HEK293 (cell line): ENCODE data around the gene NOD2.
A peak's percentile ranks its signal among the peaks of the same experiment; 100 is the strongest.

Experiments
- CTCF ChIA-PET: fragments of 350-600 bp; formaldehyde crosslinking; extraction: SDS; loops from one replicate; lab custom pipeline; 2021; ENCODE audit warnings: antibody characterized with exemption; lab: Yijun Ruan, JAX
- POLR2A ChIA-PET: fragments of 300-600 bp; formaldehyde crosslinking; extraction: SDS; loops from one replicate; lab custom pipeline; 2020; ENCODE audit warnings: antibody characterized with exemption, inconsistent platforms; lab: Yijun Ruan, JAX
- H3K27ac ChIP-seq: fragments of 200-500 bp; sonication (Bioruptor generic); 2 replicates; pipeline ENCODE4 v1.5.1; 2014; ENCODE audit warnings: low read depth, low read length, control low read depth, inconsistent platforms; ENCODE audit errors: extremely low read depth
- H3K36me3 ChIP-seq, 2 experiments: fragments of 200-500 bp in 1 of 2; sonication (Bioruptor generic) in 1 of 2; 1 replicate in 1 of 2; 2 replicates in 1 of 2; pipeline ENCODE4 v1.5.1; 2014 to 2017; ENCODE audit warnings: inconsistent platforms in 2 of 2, low read length in 2 of 2; ENCODE audit not compliant: control insufficient read depth in 2 of 2, insufficient read depth in 1 of 2
- H3K4me1 ChIP-seq: fragments of 200-500 bp; sonication (Bioruptor generic); 2 replicates; pipeline ENCODE4 v1.5.1; 2014; ENCODE audit warnings: mild to moderate bottlenecking, low read length, inconsistent platforms; ENCODE audit not compliant: control insufficient read depth, insufficient read depth
- H3K4me3 ChIP-seq: 2 replicates; pipeline ENCODE4 v1.5.1; 2011; ENCODE audit warnings: low read depth, mild to moderate bottlenecking, control low read depth, low read length, moderate library complexity
- H3K9me3 ChIP-seq: fragments of 200-500 bp; sonication (Bioruptor generic); 2 replicates; pipeline ENCODE4 v1.5.1; 2014; ENCODE audit warnings: low read depth, low read length, inconsistent platforms; ENCODE audit not compliant: control insufficient read depth, insufficient read depth
- AEBP2 ChIP-seq: fragments of 450-650 bp; formaldehyde crosslinking; IDR thresholded peaks from 2 replicates; pipeline ENCODE4 v1.5.1; 2016; ENCODE audit warnings: missing biosample characterization, missing genetic modification characterization, borderline replicate concordance
- EGR2 ChIP-seq: fragments of 450-650 bp; formaldehyde crosslinking; IDR thresholded peaks from 2 replicates; pipeline ENCODE4 v1.5.1; 2016; ENCODE audit warnings: low read depth, missing biosample characterization, missing genetic modification characterization
- KLF8 ChIP-seq: fragments of 450-650 bp; formaldehyde crosslinking; IDR thresholded peaks from 2 replicates; pipeline ENCODE4 v1.5.1; 2016; ENCODE audit warnings: missing biosample characterization, missing genetic modification characterization
- PRDM4 ChIP-seq: fragments of 450-650 bp; formaldehyde crosslinking; IDR thresholded peaks from 2 replicates; pipeline ENCODE4 v1.5.1; 2017; ENCODE audit warnings: missing biosample characterization, missing genetic modification characterization
- PRDM6 ChIP-seq: fragments of 450-650 bp; formaldehyde crosslinking; IDR thresholded peaks from 2 replicates; pipeline ENCODE4 v1.5.1; 2017; ENCODE audit warnings: missing biosample characterization, missing genetic modification characterization
- REPIN1 ChIP-seq: fragments of 450-650 bp; formaldehyde crosslinking; IDR thresholded peaks from 2 replicates; pipeline ENCODE4 v1.5.1; 2017; ENCODE audit warnings: missing biosample characterization, missing genetic modification characterization, low read depth
- SETDB1 ChIP-seq: IDR thresholded peaks from one replicate; pipeline ENCODE4 v1.6.1; 2017; ENCODE audit warnings: mild to moderate bottlenecking, low read length, moderate library complexity, mixed read lengths; ENCODE audit not compliant: insufficient read length
- TCF7L2 ChIP-seq: IDR thresholded peaks from 2 replicates; pipeline ENCODE4 v1.6.1; 2011; ENCODE audit warnings: low read depth, mild to moderate bottlenecking, inconsistent platforms, low read length, moderate library complexity, borderline replicate concordance
- TRIM28 ChIP-seq: IDR thresholded peaks from 2 replicates; pipeline ENCODE4 v1.6.1; 2011; ENCODE audit warnings: low read length, control low read depth, borderline replicate concordance
- ZBTB6 ChIP-seq: fragments of 450-650 bp; formaldehyde crosslinking; IDR thresholded peaks from 2 replicates; pipeline ENCODE4 v1.5.1; 2017; ENCODE audit warnings: missing biosample characterization, missing genetic modification characterization
- ZFP37 ChIP-seq: fragments of 450-650 bp; formaldehyde crosslinking; IDR thresholded peaks from 2 replicates; pipeline ENCODE4 v1.5.1; 2016; ENCODE audit warnings: missing biosample characterization, missing genetic modification characterization
- ZNF10 ChIP-seq: fragments of 450-650 bp; formaldehyde crosslinking; IDR thresholded peaks from 2 replicates; pipeline ENCODE4 v1.5.1; 2017; ENCODE audit warnings: missing biosample characterization, missing genetic modification characterization
- ZNF2 ChIP-seq: fragments of 450-650 bp; formaldehyde crosslinking; IDR thresholded peaks from 2 replicates; pipeline ENCODE4 v1.5.1; 2016; ENCODE audit warnings: missing biosample characterization, missing genetic modification characterization
- ZNF211 ChIP-seq: fragments of 450-650 bp; formaldehyde crosslinking; IDR thresholded peaks from 2 replicates; pipeline ENCODE4 v1.5.1; 2016; ENCODE audit warnings: low read depth, missing biosample characterization, missing genetic modification characterization
- ZNF311 ChIP-seq: fragments of 450-650 bp; formaldehyde crosslinking; IDR thresholded peaks from 2 replicates; pipeline ENCODE4 v1.5.1; 2017; ENCODE audit warnings: missing biosample characterization, missing genetic modification characterization, borderline replicate concordance
- ZNF335 ChIP-seq: fragments of 450-650 bp; formaldehyde crosslinking; conservative IDR thresholded peaks from 2 replicates; pipeline ENCODE4 v1.5.1; 2016; ENCODE audit warnings: missing biosample characterization, missing genetic modification characterization
- ZNF404 ChIP-seq: fragments of 450-650 bp; formaldehyde crosslinking; IDR thresholded peaks from 2 replicates; pipeline ENCODE4 v1.5.1; 2017; ENCODE audit warnings: missing biosample characterization, missing genetic modification characterization
- ZNF426 ChIP-seq: fragments of 450-650 bp; formaldehyde crosslinking; IDR thresholded peaks from 2 replicates; pipeline ENCODE4 v1.5.1; 2017; ENCODE audit warnings: missing biosample characterization, missing genetic modification characterization, mild to moderate bottlenecking, inconsistent platforms, moderate library complexity
- ZNF514 ChIP-seq: fragments of 450-650 bp; formaldehyde crosslinking; IDR thresholded peaks from 2 replicates; pipeline ENCODE4 v1.5.1; 2016; ENCODE audit warnings: missing biosample characterization, missing genetic modification characterization
- ZNF654 ChIP-seq: fragments of 450-650 bp; formaldehyde crosslinking; IDR thresholded peaks from 2 replicates; pipeline ENCODE4 v1.5.1; 2016; ENCODE audit warnings: low read depth, missing biosample characterization, missing genetic modification characterization
- ZNF777 ChIP-seq: fragments of 450-650 bp; formaldehyde crosslinking; IDR thresholded peaks from 2 replicates; pipeline ENCODE4 v1.5.1; 2017; ENCODE audit warnings: missing biosample characterization, missing genetic modification characterization, borderline replicate concordance
- ZSCAN18 ChIP-seq: fragments of 450-650 bp; formaldehyde crosslinking; IDR thresholded peaks from 2 replicates; pipeline ENCODE4 v1.5.1; 2016; ENCODE audit warnings: missing biosample characterization, missing genetic modification characterization

The NOD2 gene

GRCh38 chr16:50669741-50670140 lies 23.7 kb upstream of the NOD2 start (continued):
- TF ChIP-seq ZSCAN18 (tag by site-specific recombination) (no peak), ZNF426 (tag by site-specific recombination) (no peak)

GRCh38 chr16:50670476-50670875 lies 22.9 kb upstream of the NOD2 start:
- CTCF ChIA-PET: interaction anchor here (1.0 to 10.3 kb wide), 5 partner anchors 9 to 247 kb away, joined by 3 to 145 read pairs (median 4); no protein-coding TSS in a partner anchor
- Histone ChIP-seq H3K9me3 (no peaks in the 10 kb centered on the region), H3K36me3 (no peaks in the 10 kb centered on the region), H3K4me1 (no peaks in the 10 kb centered on the region), H3K27ac (no peak overlapping the region)
- TF ChIP-seq TCF7L2 (no peak), KLF8 (tag by site-specific recombination) (no peak), ZNF777 (no peak), ZNF311 (tag by site-specific recombination) (no peak), REPIN1 (tag by site-specific recombination) (no peak), ZBTB6 (tag by site-specific recombination) (no peak), ZNF335 (tag by site-specific recombination) (no peak), ZNF404 (tag by site-specific recombination) (no peak), ZNF211 (no peak), ZFP37 (tag by site-specific recombination) (no peak), PRDM6 (tag by site-specific recombination) (no peak), ZNF426 (tag by site-specific recombination) (no peak), EGR2 (tag by site-specific recombination) (no peak), ZNF514 (tag by site-specific recombination) (no peak), ZNF10 (tag by site-specific recombination) (no peak)
- TF ChIP-seq, all 188 proteins: peak for 0
- POLR2A ChIA-PET: no interaction called here
- no peak overlapping the region for H3K4me3 ChIP-seq

- no peak overlapping the region for H3K27ac ChIP-seq
- H3K36me3 ChIP-seq: no peaks in the 10 kb centered on the region
- no peaks in the 10 kb centered on the region for H3K9me3 ChIP-seq
- no peak overlapping the region for H3K4me3 ChIP-seq
- ChIA-PET POLR2A (no interaction called here), CTCF (interaction anchor here (0.5 to 10.3 kb wide), 38 partner anchors 8 to 1307 kb away, joined by 3 to 145 read pairs (median 4); partner anchors contain the start of gene SNX20)
- H3K4me1 ChIP-seq: no peaks in the 10 kb centered on the region
- TF ChIP-seq PRDM6 (tag by site-specific recombination) (no peak), AEBP2 (no peak), ZNF2 (tag by site-specific recombination) (peak; percentile 99), PRDM4 (tag by site-specific recombination) (peak; percentile 92), SETDB1 (peak; percentile 99), ZNF654 (tag by site-specific recombination) (peak; percentile 65), TRIM28 (peak; percentile 80; the same call in 1 of the 2 replicates)
Observed at GRCh38 chr16:50671644-50672260, 21.7 kb upstream of the NOD2 start.
